Central memory CD4-positive, alpha-beta T cell (primary cell): ENCODE data around the gene SLC16A3.

ENCODE experiments used
- DNase-seq: peaks from one replicate; pipeline ENCODE4 v3.0.0; 2022

Gene SLC16A3

DNA sequence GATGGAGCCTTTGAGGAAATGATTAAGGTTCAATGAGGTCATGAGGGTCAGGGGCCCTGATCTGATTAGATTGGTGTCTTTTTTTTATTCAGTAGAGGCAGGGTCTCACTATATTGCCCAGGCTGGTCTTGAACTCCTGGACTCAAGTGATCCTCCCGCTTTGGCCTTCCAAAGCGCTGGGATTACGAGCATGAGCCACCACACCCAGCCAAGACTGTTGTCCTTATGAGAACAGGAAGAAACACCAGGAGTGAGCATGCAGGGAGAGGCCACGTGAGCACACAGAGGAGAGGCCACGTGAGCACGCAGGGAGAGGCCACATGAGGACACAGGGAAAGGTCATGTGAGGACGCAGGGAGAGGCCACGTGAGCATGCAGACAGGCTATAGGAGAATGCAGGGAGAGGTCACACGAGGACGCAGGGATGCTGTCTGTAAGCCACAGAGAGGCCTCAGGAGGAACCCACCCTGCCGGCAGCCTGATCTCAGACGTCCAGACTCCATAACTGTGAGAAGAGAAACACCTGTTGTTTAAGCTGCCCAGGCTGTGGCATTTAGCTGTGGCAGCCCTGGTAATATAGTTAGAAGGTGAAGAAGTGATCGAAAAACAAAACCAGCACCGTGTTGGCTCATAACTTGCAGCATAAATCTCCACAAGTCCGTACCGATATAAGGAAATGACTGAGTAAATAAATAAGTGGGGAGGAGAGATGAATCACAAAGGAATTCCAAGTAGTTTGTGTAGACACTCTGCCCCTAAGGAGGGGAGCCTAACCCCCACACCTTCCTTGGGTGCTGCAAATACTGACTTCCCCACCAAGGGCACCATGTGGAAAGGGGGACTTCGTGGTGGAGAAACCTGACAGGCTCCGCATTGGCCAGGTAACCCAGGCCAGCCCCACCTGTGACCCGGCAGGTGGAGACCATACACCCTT is 59.3 kb downstream of the SLC16A3 start:
- no peak for DNase-seq
